ENCODE results near the gene TPST2.

TPST2 gene

GRCh38 chr22:26589845-26590736, at the start of gene TPST2:
TSS of gene TPST2 (minus strand) at chr22:26590132. CDS start at chr22:26541630, 48,502 bp downstream.
- Histone ChIP-seq H3K27ac (peak within 1 kb of the TSS; percentile 67 to 93), H3K4me3 (peak within 1 kb of the TSS; percentile 93)
- peak; percentile 88 for DNase-seq (ENCODE audit: low spot score)
- TF ChIP-seq CTCF (IDR thresholded peaks at IDR 0.05): no peak

- DNase-seq (ENCODE audit: low spot score): no peak
Observed at GRCh38 chr22:26636296-26636695, 46.4 kb upstream of the TPST2 start.

GRCh38 chr22:26635117-26635516, 45.2 kb upstream of the TPST2 start:
- Histone ChIP-seq H3K4me3 (no peak overlapping the region), H3K27ac (no peak overlapping the region)
- no peak for TF ChIP-seq CTCF (IDR thresholded peaks at IDR 0.05)
- no peak for DNase-seq (ENCODE audit: low spot score)

More at GRCh38 chr22:26636296-26636695, 46.4 kb upstream of the TPST2 start:
- TF ChIP-seq CTCF (IDR thresholded peaks at IDR 0.05): no peak
- Histone ChIP-seq H3K4me3 (no peak overlapping the region), H3K27ac (no peak overlapping the region)

- H3K4me3 ChIP-seq: no peak overlapping the region
- no peak for TF ChIP-seq CTCF (IDR thresholded peaks at IDR 0.05)
- no peak for DNase-seq (ENCODE audit: low spot score)
- no peak overlapping the region for H3K27ac ChIP-seq
Observed at GRCh38 chr22:26634189-26634588, 44.3 kb upstream of the TPST2 start.

- DNase-seq (ENCODE audit: low spot score): no peak
- peak overlapping the region in 1 of 2 donors; percentile 17 for H3K27ac ChIP-seq
- TF ChIP-seq CTCF (IDR thresholded peaks at IDR 0.05): no peak
Observed at GRCh38 chr22:26632422-26633155, 42.7 kb upstream of the TPST2 start.

GRCh38 chr22:26631282-26631681, 41.4 kb upstream of the TPST2 start:
- TF ChIP-seq CTCF (IDR thresholded peaks at IDR 0.05): no peak
- H3K27ac ChIP-seq: no peak overlapping the region
- DNase-seq (ENCODE audit: low spot score): no peak
- H3K4me3 ChIP-seq: no peak overlapping the region

More at GRCh38 chr22:26632422-26633155, 42.7 kb upstream of the TPST2 start:
- no peak overlapping the region for H3K4me3 ChIP-seq
